ENCODE measurements around the gene CAMTA1.

Gene CAMTA1

DNA sequence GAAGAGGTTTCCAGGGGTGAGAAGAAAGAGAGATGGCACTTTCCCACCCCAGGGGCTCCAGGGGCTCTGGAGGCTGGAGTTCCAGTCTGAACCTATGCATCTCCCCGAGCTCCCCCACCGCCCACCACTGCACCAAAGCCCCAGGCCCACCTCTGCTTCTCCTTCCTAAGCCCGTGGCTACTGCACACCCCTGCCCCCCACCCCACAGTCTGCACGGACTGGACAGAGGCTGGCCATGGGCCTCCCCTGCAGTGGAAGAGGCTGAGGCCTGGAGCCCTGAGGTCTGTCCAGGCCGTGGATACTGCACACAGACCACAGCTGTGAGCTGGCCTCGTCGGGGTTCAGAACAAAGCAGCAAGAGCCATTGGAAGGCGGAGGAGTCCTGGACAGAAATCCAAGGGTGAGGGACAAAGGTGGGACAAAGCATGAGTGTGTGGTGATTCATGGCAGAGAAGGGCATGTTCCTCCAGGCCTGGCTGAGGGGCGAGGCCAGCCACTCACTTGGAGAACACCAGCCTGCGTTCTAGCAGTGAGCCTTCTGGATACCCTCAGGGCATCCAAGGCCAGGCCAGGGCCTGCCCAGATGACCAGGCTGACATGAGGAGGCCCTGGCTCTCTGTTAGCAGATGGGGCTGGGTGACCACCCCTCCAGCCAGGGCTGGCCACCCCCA is 741.1 kb downstream of the CAMTA1 start:
- TF ChIP-seq, protein P1, sequence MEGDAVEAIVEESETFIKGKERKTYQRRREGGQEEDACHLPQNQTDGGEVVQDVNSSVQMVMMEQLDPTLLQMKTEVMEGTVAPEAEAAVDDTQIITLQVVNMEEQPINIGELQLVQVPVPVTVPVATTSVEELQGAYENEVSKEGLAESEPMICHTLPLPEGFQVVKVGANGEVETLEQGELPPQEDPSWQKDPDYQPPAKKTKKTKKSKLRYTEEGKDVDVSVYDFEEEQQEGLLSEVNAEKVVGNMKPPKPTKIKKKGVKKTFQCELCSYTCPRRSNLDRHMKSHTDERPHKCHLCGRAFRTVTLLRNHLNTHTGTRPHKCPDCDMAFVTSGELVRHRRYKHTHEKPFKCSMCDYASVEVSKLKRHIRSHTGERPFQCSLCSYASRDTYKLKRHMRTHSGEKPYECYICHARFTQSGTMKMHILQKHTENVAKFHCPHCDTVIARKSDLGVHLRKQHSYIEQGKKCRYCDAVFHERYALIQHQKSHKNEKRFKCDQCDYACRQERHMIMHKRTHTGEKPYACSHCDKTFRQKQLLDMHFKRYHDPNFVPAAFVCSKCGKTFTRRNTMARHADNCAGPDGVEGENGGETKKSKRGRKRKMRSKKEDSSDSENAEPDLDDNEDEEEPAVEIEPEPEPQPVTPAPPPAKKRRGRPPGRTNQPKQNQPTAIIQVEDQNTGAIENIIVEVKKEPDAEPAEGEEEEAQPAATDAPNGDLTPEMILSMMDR (IDR thresholded peaks at IDR 0.05; ENCODE audit: insufficient read depth, low read length, poor library complexity, severe bottlenecking) = no peak
- no peak for TF ChIP-seq EZH2phosphoT487 (conservative IDR thresholded peaks at IDR 0.05; ENCODE audit: low read length)
- Histone ChIP-seq H3K9me3 (ENCODE audit: insufficient read depth, low read length) (no peaks in the 10 kb centered on the region), H3K4me2 (ENCODE audit: low read depth, low read length, poor library complexity, severe bottlenecking) (no peak overlapping the region), H3K79me2 (ENCODE audit: insufficient read depth, low read length) (no peaks in the 10 kb centered on the region), H2AFZ (ENCODE audit: low read depth, low read length, severe bottlenecking) (no peak overlapping the region), H3K36me3 (ENCODE audit: low read length) (no peaks in the 10 kb centered on the region), H3K27ac (ENCODE audit: low read depth, low read length) (no peak overlapping the region), H4K20me1 (ENCODE audit: low read depth, low read length) (no peaks in the 10 kb centered on the region), H3F3A (ENCODE audit: insufficient read depth) (no peaks in the 10 kb centered on the region), H3K9me2 (replicated peaks; ENCODE audit: insufficient read depth, low read length) (no peaks in the 10 kb centered on the region), H3K27me3 (ENCODE audit: low read length) (no peaks in the 10 kb centered on the region), H3K4me3 (ENCODE audit: insufficient read depth, low read length, poor library complexity, severe bottlenecking) (no peak overlapping the region), H3K9ac (ENCODE audit: low read length) (no peak overlapping the region)

DNA sequence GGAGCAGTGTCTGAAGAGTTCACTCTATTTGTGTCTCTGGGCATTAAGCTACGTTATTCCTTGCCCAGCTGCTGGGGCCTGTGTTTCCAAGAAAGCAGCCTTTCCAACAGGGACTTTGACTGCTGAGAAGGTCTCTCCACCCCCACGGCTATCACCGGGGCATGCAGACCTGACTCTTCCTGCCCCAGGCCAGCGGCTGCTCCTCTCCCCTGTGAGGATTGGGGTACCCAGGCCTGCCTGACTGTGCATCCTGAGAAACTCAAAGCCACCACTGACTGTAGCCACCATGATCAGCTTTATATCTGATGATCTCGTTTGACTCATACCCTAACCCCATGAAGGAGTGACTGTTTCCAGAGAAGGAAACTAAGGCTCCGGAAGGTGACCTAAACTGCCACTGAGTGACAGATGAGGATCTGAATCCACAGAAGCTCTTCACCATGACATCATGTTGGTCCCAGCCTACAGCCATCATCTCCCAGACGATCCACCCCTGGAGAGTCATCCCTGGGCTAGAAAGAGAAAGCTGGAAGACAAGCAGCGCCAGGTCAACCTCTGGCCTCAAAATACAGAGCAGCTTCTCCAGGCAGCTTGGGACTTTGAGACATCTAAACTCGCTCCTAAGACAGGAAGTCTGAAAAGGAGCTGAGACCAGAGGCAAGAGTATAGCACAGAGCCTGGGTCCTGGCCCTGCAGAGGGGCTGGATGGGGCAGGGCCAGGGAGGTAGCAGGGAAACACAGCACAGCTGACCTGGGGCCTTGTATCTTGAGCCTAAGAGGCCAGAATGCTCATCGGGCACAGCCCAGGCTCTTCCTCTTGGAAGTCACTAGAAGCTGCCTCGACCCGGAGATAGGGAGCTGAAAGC is 741.8 kb downstream of the CAMTA1 start:
- H3K4me3 ChIP-seq (ENCODE audit: insufficient read depth, low read length, poor library complexity, severe bottlenecking) = no peak overlapping the region
- H2AFZ ChIP-seq (ENCODE audit: low read depth, low read length, severe bottlenecking) = no peak overlapping the region
- H3K9me2 ChIP-seq (replicated peaks; ENCODE audit: insufficient read depth, low read length) = no peaks in the 10 kb centered on the region
- H3K4me2 ChIP-seq (ENCODE audit: low read depth, low read length, poor library complexity, severe bottlenecking) = no peak overlapping the region
- H3K36me3 ChIP-seq (ENCODE audit: low read length) = no peaks in the 10 kb centered on the region
- no peak for TF ChIP-seq EZH2phosphoT487 (conservative IDR thresholded peaks at IDR 0.05; ENCODE audit: low read length)
- TF ChIP-seq, protein P1 (IDR thresholded peaks at IDR 0.05; ENCODE audit: insufficient read depth, low read length, poor library complexity, severe bottlenecking) = no peak
- H3K9ac ChIP-seq (ENCODE audit: low read length) = no peak overlapping the region
- no peaks in the 10 kb centered on the region for H3F3A ChIP-seq (ENCODE audit: insufficient read depth)
- H3K27ac ChIP-seq (ENCODE audit: low read depth, low read length) = no peak overlapping the region
- no peaks in the 10 kb centered on the region for H3K9me3 ChIP-seq (ENCODE audit: insufficient read depth, low read length)
- H3K27me3 ChIP-seq (ENCODE audit: low read length) = no peaks in the 10 kb centered on the region
- no peaks in the 10 kb centered on the region for H4K20me1 ChIP-seq (ENCODE audit: low read depth, low read length)
- H3K79me2 ChIP-seq (ENCODE audit: insufficient read depth, low read length) = no peaks in the 10 kb centered on the region

DNA sequence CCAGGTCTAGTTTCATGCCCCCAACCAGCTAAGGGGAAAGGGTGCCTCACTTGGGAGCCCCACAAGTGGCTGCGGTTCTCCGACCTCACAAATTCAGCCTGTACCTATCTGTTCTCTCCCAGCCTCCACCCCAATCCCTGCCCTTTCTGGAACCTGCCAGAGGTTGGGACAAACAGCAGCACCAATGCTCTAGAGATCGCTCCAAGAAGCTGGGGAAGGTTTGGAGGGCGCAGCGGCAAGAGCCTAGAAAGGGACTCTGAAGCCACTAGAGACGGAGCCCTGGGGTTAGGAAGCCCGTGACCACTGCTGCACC is 742.4 kb downstream of the CAMTA1 start:
- no peaks in the 10 kb centered on the region for H3K36me3 ChIP-seq (ENCODE audit: low read length)
- H3K4me2 ChIP-seq (ENCODE audit: low read depth, low read length, poor library complexity, severe bottlenecking) = no peak overlapping the region
- TF ChIP-seq EZH2phosphoT487 (conservative IDR thresholded peaks at IDR 0.05; ENCODE audit: low read length) = no peak
- TF ChIP-seq, protein P1 (IDR thresholded peaks at IDR 0.05; ENCODE audit: insufficient read depth, low read length, poor library complexity, severe bottlenecking) = no peak
- H3K9ac ChIP-seq (ENCODE audit: low read length) = no peak overlapping the region
- no peaks in the 10 kb centered on the region for H3K27me3 ChIP-seq (ENCODE audit: low read length)
- H3F3A ChIP-seq (ENCODE audit: insufficient read depth) = no peaks in the 10 kb centered on the region
- no peaks in the 10 kb centered on the region for H4K20me1 ChIP-seq (ENCODE audit: low read depth, low read length)
- no peak overlapping the region for H2AFZ ChIP-seq (ENCODE audit: low read depth, low read length, severe bottlenecking)
- H3K9me2 ChIP-seq (replicated peaks; ENCODE audit: insufficient read depth, low read length) = no peaks in the 10 kb centered on the region
- H3K79me2 ChIP-seq (ENCODE audit: insufficient read depth, low read length) = no peaks in the 10 kb centered on the region
- H3K27ac ChIP-seq (ENCODE audit: low read depth, low read length) = no peak overlapping the region
- H3K4me3 ChIP-seq (ENCODE audit: insufficient read depth, low read length, poor library complexity, severe bottlenecking) = no peak overlapping the region
- no peaks in the 10 kb centered on the region for H3K9me3 ChIP-seq (ENCODE audit: insufficient read depth, low read length)

Measured in SU-DHL-6 (cell line).